Fibroblast of lung (primary cell): Measurements from ENCODE around the gene STAT4. TPM values are rescaled to one million over a fixed set of nuclear protein-coding genes. Genes with fewer than 3 reads are reported as not detected.

Source experiments
- DNase-seq, 2 donors: peaks; one replicate each; pipeline versions ENCODE4 v3.0.0 to v3.0.0-alpha.2; 2010; ENCODE audit warnings: low read depth in 2 of 2
- H2AFZ ChIP-seq: 2 replicates; pipeline ENCODE4 v1.5.1; 2012; ENCODE audit warnings: low read length, control low read depth, inconsistent platforms
- H3K27ac ChIP-seq: 2 replicates; pipeline ENCODE4 v1.5.1; 2011; ENCODE audit warnings: low read length, control low read depth; ENCODE audit not compliant: insufficient read depth
- H3K27me3 ChIP-seq: 2 replicates; pipeline ENCODE4 v1.5.1; 2011; ENCODE audit warnings: mild to moderate bottlenecking, low read length; ENCODE audit not compliant: control insufficient read depth, insufficient read depth
- H3K36me3 ChIP-seq: 2 replicates; pipeline ENCODE4 v1.5.1; 2011; ENCODE audit warnings: low read length; ENCODE audit not compliant: control insufficient read depth, insufficient read depth
- H3K4me1 ChIP-seq: 2 replicates; pipeline ENCODE4 v1.5.1; 2011; ENCODE audit warnings: low read length; ENCODE audit not compliant: control insufficient read depth, insufficient read depth; ENCODE audit errors: extremely low read depth
- H3K4me2 ChIP-seq: 2 replicates; pipeline ENCODE4 v1.5.1; 2011; ENCODE audit warnings: low read length, control low read depth; ENCODE audit not compliant: insufficient read depth; ENCODE audit errors: extremely low read depth
- H3K4me3 ChIP-seq, 4 experiments: fragments of 200-600 bp in 1 of 4; sonication (generic) in 1 of 4; replicated peaks in 1 of 4; 2 replicates each; pipeline ENCODE4 v1.5.1; 2011 to 2016; ENCODE audit warnings: low read length in 4 of 4, low read depth in 3 of 4, mild to moderate bottlenecking in 3 of 4, control low read depth in 2 of 4, inconsistent platforms in 1 of 4, mixed read lengths in 1 of 4; ENCODE audit not compliant: insufficient read depth in 1 of 4; ENCODE audit errors: control extremely low read depth in 1 of 4
- H3K79me2 ChIP-seq: 2 replicates; pipeline ENCODE4 v1.5.1; 2012; ENCODE audit warnings: mild to moderate bottlenecking, low read length, inconsistent platforms; ENCODE audit not compliant: control insufficient read depth, insufficient read depth
- H3K9ac ChIP-seq: 2 replicates; pipeline ENCODE4 v1.5.1; 2011; ENCODE audit warnings: mild to moderate bottlenecking, low read length, control low read depth; ENCODE audit not compliant: insufficient read depth
- H3K9me3 ChIP-seq: 2 replicates; pipeline ENCODE4 v1.5.1; 2012; ENCODE audit warnings: low read depth, low read length; ENCODE audit not compliant: control insufficient read depth, insufficient read depth
- H4K20me1 ChIP-seq: 2 replicates; pipeline ENCODE4 v1.5.1; 2011; ENCODE audit warnings: low read length; ENCODE audit not compliant: control insufficient read depth, insufficient read depth; ENCODE audit errors: extremely low read depth
- EZH2 ChIP-seq: IDR thresholded peaks from 2 replicates; pipeline ENCODE4 v1.5.1; 2012; ENCODE audit warnings: low read length, control low read depth, mild to moderate bottlenecking; ENCODE audit errors: missing control alignments
- polyA plus RNA-seq, 2 donors: library from polyadenylated mRNA; depleted of rRNA in 1 of 2; stranded (reverse) in 1 of 2; unstranded in 1 of 2; fragments of >200 nt; gene quantifications; 2 replicates each; pipeline ENCODE4 v1.2.1, GENCODE V29; 2011 to 2012; ENCODE audit warnings: missing spikeins in 1 of 2
- total RNA-seq: library from RNA; depleted of rRNA; stranded (reverse); fragments of >200 nt; gene quantifications from 2 replicates; pipeline ENCODE4 v1.2.1, GENCODE V29; 2014
- TF ChIP-seq, protein P1 (sequence below), 2 donors: IDR thresholded peaks in 1 of 2; conservative IDR thresholded peaks in 1 of 2; 1 replicate in 1 of 2; 2 replicates in 1 of 2; pipeline ENCODE4 v1.5.1; 2011 to 2012; ENCODE audit warnings: low read length in 2 of 2, control low read depth in 1 of 2, inconsistent platforms in 1 of 2, low read depth in 1 of 2, mild to moderate bottlenecking in 1 of 2

STAT4 gene
- total and polyA plus RNA-seq, 2 donors (not counting 1 experiment from before 2014, with no cell fraction given): 0.66 to 1.2 TPM

DNA sequence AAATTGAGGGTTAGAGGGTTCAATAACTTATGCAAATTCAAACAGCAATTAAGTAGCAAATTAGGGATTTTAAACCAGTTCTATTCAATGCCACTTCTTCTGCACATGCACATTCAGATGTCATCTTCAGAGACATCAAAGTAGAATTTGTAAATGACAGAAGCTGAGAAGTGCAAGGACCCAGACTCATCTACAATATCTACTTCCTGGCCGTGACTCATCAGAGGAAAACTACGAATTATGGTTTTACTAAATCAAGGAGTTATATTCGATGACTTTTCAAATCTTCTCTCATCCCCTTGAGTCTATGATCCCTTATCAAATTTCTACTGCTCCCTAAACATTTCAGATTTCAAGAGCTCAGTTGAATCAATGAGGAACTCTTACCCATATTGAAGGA, 20.0 kb upstream of the STAT4 start:
- Histone ChIP-seq H3K4me2 (no peak overlapping the region), H3K79me2 (no peaks in the 10 kb centered on the region), H3K4me1 (peaks cover 36% of the 10 kb centered on the region), H2AFZ (no peak overlapping the region), H4K20me1 (no peaks in the 10 kb centered on the region), H3K4me3 (no peak overlapping the region), H3K27me3 (no peaks in the 10 kb centered on the region), H3K9ac (no peak overlapping the region), H3K27ac (no peak overlapping the region), H3K36me3 (no peaks in the 10 kb centered on the region), H3K9me3 (no peaks in the 10 kb centered on the region)
- peak in 1 of 2 donors; percentile 23 for DNase-seq
- no peak for TF ChIP-seq EZH2
- TF ChIP-seq, protein P1, sequence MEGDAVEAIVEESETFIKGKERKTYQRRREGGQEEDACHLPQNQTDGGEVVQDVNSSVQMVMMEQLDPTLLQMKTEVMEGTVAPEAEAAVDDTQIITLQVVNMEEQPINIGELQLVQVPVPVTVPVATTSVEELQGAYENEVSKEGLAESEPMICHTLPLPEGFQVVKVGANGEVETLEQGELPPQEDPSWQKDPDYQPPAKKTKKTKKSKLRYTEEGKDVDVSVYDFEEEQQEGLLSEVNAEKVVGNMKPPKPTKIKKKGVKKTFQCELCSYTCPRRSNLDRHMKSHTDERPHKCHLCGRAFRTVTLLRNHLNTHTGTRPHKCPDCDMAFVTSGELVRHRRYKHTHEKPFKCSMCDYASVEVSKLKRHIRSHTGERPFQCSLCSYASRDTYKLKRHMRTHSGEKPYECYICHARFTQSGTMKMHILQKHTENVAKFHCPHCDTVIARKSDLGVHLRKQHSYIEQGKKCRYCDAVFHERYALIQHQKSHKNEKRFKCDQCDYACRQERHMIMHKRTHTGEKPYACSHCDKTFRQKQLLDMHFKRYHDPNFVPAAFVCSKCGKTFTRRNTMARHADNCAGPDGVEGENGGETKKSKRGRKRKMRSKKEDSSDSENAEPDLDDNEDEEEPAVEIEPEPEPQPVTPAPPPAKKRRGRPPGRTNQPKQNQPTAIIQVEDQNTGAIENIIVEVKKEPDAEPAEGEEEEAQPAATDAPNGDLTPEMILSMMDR (conservative IDR thresholded peaks at IDR 0.05 in 1 of 2, IDR thresholded peaks at IDR 0.05 in 1 of 2; ENCODE audit: low read depth in 1 of 2, low read length in 2 of 2): no peak

DNA sequence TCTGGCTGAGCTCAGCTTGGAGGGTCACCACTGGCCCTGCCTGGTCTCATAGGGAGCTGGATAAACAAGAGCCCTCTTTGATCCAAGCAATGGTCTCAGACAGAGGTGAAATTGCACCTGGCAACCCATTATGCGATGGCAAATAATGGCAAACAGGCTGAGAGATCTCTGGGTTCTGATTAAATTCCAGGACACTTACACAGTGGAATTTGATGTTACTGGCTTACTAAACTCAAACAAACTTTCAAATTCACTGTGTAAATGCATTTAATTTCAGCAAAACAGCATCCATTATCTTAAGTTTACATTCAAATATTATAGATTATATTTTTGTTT, 19.5 kb upstream of the STAT4 start:
- H3K27ac ChIP-seq: no peak overlapping the region
- H3K4me1 ChIP-seq: peaks cover 41% of the 10 kb centered on the region
- H3K4me2 ChIP-seq: no peak overlapping the region

DNA sequence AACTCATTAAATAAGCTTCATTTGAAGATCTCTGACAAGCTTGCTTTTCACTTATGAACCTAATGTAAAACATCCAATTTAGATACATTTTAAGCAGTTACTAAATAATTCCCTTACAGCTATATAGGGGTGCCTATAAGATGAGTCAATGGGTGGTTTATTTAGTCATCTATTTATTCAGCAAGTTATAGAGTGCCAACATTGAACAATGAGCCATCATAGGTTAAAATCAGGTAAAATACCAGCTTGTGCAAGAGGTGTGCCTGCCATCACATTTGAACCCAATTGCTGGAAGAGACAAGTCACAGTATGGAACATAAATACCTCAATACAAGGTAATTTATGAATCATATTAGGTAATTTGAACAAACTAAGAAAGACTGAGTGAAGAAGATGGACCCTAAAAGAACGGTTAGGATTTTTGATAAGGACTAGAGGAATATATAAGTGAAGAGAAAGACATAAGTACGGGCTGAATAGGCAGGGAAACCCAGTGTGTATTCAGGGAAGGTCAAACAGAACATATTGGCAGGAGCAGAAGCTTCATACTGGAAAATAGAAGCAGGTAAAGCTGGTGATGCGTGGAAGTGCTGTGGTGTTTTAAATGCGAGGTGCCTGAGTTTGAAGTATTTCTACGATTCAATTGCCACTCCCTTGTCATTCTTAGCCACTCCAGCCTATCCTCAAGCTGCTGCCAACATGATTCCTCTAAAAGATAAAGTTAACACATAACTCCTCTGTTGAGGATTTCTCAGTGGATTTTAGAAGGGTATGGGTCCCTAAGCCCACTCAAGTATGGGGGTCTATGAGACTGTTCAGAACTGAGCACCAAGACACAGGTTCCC, 18.9 kb upstream of the STAT4 start:
- Histone ChIP-seq H3K4me3 (no peak overlapping the region), H3K27me3 (no peaks in the 10 kb centered on the region), H3K9ac (no peak overlapping the region), H4K20me1 (no peaks in the 10 kb centered on the region), H3K9me3 (no peaks in the 10 kb centered on the region), H3K36me3 (no peaks in the 10 kb centered on the region), H3K79me2 (no peaks in the 10 kb centered on the region), H3K4me1 (peaks cover 41% of the 10 kb centered on the region), H2AFZ (no peak overlapping the region), H3K27ac (no peak overlapping the region), H3K4me2 (no peak overlapping the region)
- no peak for DNase-seq
- TF ChIP-seq, protein P1 (conservative IDR thresholded peaks at IDR 0.05 in 1 of 2, IDR thresholded peaks at IDR 0.05 in 1 of 2; ENCODE audit: low read depth in 1 of 2, low read length in 2 of 2): no peak
- TF ChIP-seq EZH2: no peak

More for the DNA sequence above, 19.5 kb upstream of the STAT4 start:
- Histone ChIP-seq H2AFZ (no peak overlapping the region), H3K27me3 (no peaks in the 10 kb centered on the region), H3K9ac (no peak overlapping the region), H3K36me3 (no peaks in the 10 kb centered on the region), H3K9me3 (no peaks in the 10 kb centered on the region), H4K20me1 (no peaks in the 10 kb centered on the region), H3K79me2 (no peaks in the 10 kb centered on the region), H3K4me3 (no peak overlapping the region)
- peak in 1 of 2 donors; percentile 33 for DNase-seq
- TF ChIP-seq EZH2: no peak
- TF ChIP-seq, protein P1 (conservative IDR thresholded peaks at IDR 0.05 in 1 of 2, IDR thresholded peaks at IDR 0.05 in 1 of 2; ENCODE audit: low read depth in 1 of 2, low read length in 2 of 2): no peak
